HepG2 (cell line): Measurements from ENCODE around the gene VDAC2. TPM values are rescaled to one million over a fixed set of nuclear protein-coding genes. Genes with fewer than 3 reads are reported as not detected.

ENCODE experiments used
- CREB1 ChIP-seq, 2 experiments: fragments of 450-650 bp in 1 of 2; IDR thresholded peaks; 2 replicates each; pipeline ENCODE4 v1.6.1; 2016 to 2017; ENCODE audit warnings: control low read depth in 1 of 2, mild to moderate bottlenecking in 1 of 2, missing compliant biosample characterization in 1 of 2, missing genetic modification characterization in 1 of 2
- ETS1 ChIP-seq: sonication (generic); formaldehyde crosslinking; IDR thresholded peaks from 2 replicates; pipeline ENCODE4 v1.4.0; 2020; ENCODE audit warnings: missing genetic modification reagents
- FOSL1 ChIP-seq: sonication (generic); formaldehyde crosslinking; IDR thresholded peaks from 2 replicates; pipeline ENCODE4 v1.9.0; 2021; ENCODE audit warnings: missing genetic modification reagents, borderline replicate concordance
- HOMEZ ChIP-seq: IDR thresholded peaks from 2 replicates; pipeline ENCODE4 v1.6.1; 2016; ENCODE audit warnings: low read depth
- PCBP1 ChIP-seq: fragments of 200-400 bp; formaldehyde crosslinking; IDR thresholded peaks from 2 replicates; pipeline ENCODE4 v1.6.1; 2017; ENCODE audit warnings: mild to moderate bottlenecking, low read depth, low read length, borderline replicate concordance
- SRSF1 ChIP-seq: fragments of 200-400 bp; formaldehyde crosslinking; optimal IDR thresholded peaks from 2 replicates; pipeline ENCODE3; 2017; ENCODE audit warnings: mild to moderate bottlenecking, low read depth, low read length, moderate library complexity
- TBL1XR1 ChIP-seq: fragments of 150-350 bp; IDR thresholded peaks from 2 replicates; pipeline ENCODE4 v1.6.1; 2014; ENCODE audit warnings: borderline replicate concordance, low read length; ENCODE audit not compliant: partially characterized antibody
- UBTF ChIP-seq: sonication (generic); formaldehyde crosslinking; IDR thresholded peaks from 2 replicates; pipeline ENCODE4 v1.4.0; 2020; ENCODE audit warnings: mild to moderate bottlenecking, missing genetic modification reagents
- ZNF253 ChIP-seq: sonication (generic); formaldehyde crosslinking; IDR thresholded peaks from 2 replicates; pipeline ENCODE4 v1.8.0; 2022; ENCODE audit warnings: mild to moderate bottlenecking, missing genetic modification reagents, borderline replicate concordance
- ZNF280D ChIP-seq: sonication (generic); formaldehyde crosslinking; IDR thresholded peaks from 2 replicates; pipeline ENCODE4 v1.5.1; 2020; ENCODE audit warnings: mild to moderate bottlenecking, missing genetic modification reagents
- ZNF790 ChIP-seq: sonication (generic); formaldehyde crosslinking; IDR thresholded peaks from 2 replicates; pipeline ENCODE4 v1.8.0; 2022; ENCODE audit warnings: missing genetic modification reagents, mild to moderate bottlenecking, borderline replicate concordance
- ZXDC ChIP-seq: sonication (generic); formaldehyde crosslinking; IDR thresholded peaks from 2 replicates; pipeline ENCODE4 v1.5.0; 2020; ENCODE audit warnings: mild to moderate bottlenecking, missing genetic modification reagents
- polyA plus RNA-seq, 8 experiments: library from polyadenylated mRNA; depleted of rRNA in 3 of 8; stranded (reverse) in 7 of 8; unstranded in 1 of 8; fragments of >200 nt; fragmentation: Illumina TruSeq in 4 of 8; extraction: Trizol in 4 of 8; gene quantifications; 2 replicates each; pipeline versions ENCODE4 v1.2.1 to v1.2.3, GENCODE V29; 2011 to 2016; ENCODE audit warnings: low read depth in 4 of 8, missing spikeins in 1 of 8, mixed read lengths in 1 of 8; ENCODE audit not compliant: insufficient read depth in 1 of 8
- total RNA-seq, 5 experiments: library from RNA; depleted of rRNA; stranded (reverse); fragments of >200 nt; fragmentation: Illumina TruSeq; extraction: Trizol; gene quantifications; 2 replicates each; pipeline ENCODE4 v1.2.3, GENCODE V29; 2016; ENCODE audit warnings: low read depth in 1 of 5

The VDAC2 gene
- total and polyA plus RNA-seq, 2 of the 13 experiments (the other 11 are each of a cell fraction or from before 2014, with no cell fraction given) = 67.9 to 222 TPM

GRCh38 chr10:75265856-75266255 lies 55.3 kb downstream of the VDAC2 start (continued):
- TF ChIP-seq ZXDC (CRISPR knock-in tag) (no peak), FOSL1 (CRISPR knock-in tag) (no peak), CREB1 (IDR thresholded peaks at IDR 0.05) (no peak), CREB1 (CRISPR knock-in tag; IDR thresholded peaks at IDR 0.05) (no peak), ZNF790 (CRISPR knock-in tag) (no peak), UBTF (CRISPR knock-in tag) (no peak), ETS1 (CRISPR knock-in tag) (no peak), SRSF1 (no peak), TBL1XR1 (no peak), ZNF253 (CRISPR knock-in tag) (no peak), ZNF280D (CRISPR knock-in tag) (no peak), PCBP1 (no peak), HOMEZ (CRISPR knock-in tag) (no peak)
